ENCODE data around the gene EIF5A2.
"Not testable (repeated sequence)": the region's sequence is repeated elsewhere in the genome, so short reads cannot be mapped to it uniquely, and the experiment has no call there.

The EIF5A2 gene

DNA sequence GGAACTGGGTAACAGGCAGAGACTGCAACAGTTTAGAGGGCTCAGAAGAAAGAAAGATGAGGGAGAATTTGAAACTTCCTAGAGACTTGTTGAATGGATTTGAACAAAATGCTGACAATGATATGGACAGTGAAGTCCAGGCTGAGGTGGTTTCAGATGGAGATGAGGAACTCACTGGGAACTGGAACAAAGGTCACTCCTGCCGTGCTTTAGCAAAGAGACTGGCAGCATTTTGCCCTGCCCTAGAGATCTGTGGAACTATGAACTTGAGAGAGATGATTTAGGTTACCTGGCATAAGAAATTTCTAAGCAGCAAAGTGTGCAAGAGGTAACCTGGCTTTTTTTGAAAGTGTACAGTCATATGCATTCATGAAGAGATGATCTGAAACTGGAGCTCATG, 11.7 kb downstream of the EIF5A2 start:
- Histone ChIP-seq H3K27ac (ENCODE audit: low read length) (no peak overlapping the region), H3K9ac (ENCODE audit: low read length in 2 of 2) (no peak overlapping the region), H3K27me3 (ENCODE audit: control insufficient read depth in 1 of 2, insufficient read depth in 2 of 2, low read length in 2 of 2) (no peaks in the 10 kb centered on the region), H3K36me3 (ENCODE audit: control insufficient read depth in 2 of 2, insufficient read depth in 2 of 2, low read length in 2 of 2) (no peaks in the 10 kb centered on the region), H3K4me1 (ENCODE audit: control insufficient read depth, insufficient read depth, low read length) (no peaks in the 10 kb centered on the region), H3K4me3 (ENCODE audit: low read length in 2 of 2) (no peak overlapping the region), H3K9me3 (ENCODE audit: control insufficient read depth in 2 of 2, low read length in 2 of 2) (no peaks in the 10 kb centered on the region)

DNA sequence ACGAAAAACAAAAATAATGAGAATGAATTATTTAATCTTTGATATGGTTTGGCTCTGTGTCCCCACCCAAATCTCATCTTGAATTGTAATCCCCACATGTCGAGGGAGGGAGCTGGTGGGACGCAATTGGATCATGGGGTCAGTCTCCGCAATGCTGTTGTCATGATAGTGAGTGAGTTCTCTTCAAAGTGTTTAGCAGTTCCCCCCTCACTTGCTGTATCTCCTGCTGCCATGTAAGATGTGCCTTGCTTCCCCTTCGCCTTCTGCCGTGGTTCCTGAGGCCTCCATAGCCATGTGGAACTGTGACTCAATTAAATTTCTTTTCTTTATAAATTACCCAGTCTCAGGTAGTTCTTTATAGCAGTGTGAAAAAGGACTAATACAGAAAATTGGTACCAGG, 12.1 kb downstream of the EIF5A2 start:
- not testable (repeated sequence) for H3K4me3 ChIP-seq (ENCODE audit: low read length in 2 of 2); H3K9ac ChIP-seq (ENCODE audit: low read length in 2 of 2); H3K4me1 ChIP-seq (ENCODE audit: control insufficient read depth, insufficient read depth, low read length); H3K36me3 ChIP-seq (ENCODE audit: control insufficient read depth in 2 of 2, insufficient read depth in 2 of 2, low read length in 2 of 2); H3K27me3 ChIP-seq (ENCODE audit: control insufficient read depth in 1 of 2, insufficient read depth in 2 of 2, low read length in 2 of 2); H3K9me3 ChIP-seq (ENCODE audit: control insufficient read depth in 2 of 2, low read length in 2 of 2); H3K27ac ChIP-seq (ENCODE audit: low read length)

DNA sequence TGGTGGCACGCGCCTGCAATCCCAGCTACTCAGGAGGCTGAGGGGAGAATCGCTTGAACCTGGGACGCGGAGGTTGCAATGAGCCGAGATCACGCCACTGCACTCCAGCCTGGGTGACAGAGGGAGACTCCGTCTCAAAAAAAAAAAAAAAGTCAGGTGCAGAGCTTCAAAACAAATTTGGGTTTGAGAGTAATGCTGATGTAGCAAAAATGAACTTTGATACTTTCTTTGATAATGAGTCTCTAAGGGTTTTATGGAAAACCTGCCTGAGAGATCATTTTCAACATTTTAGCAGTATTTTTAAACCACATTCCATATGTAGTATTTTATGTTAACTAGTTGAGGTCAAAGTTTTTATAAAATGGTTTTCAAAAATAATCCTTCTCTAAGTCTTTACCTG, 14.5 kb downstream of the EIF5A2 start:
- Histone ChIP-seq H3K9ac (ENCODE audit: low read length in 2 of 2) (no peak overlapping the region), H3K4me3 (ENCODE audit: low read length in 2 of 2) (no peak overlapping the region), H3K36me3 (ENCODE audit: control insufficient read depth in 2 of 2, insufficient read depth in 2 of 2, low read length in 2 of 2) (no peaks in the 10 kb centered on the region), H3K27ac (ENCODE audit: low read length) (no peak overlapping the region), H3K4me1 (ENCODE audit: control insufficient read depth, insufficient read depth, low read length) (no peaks in the 10 kb centered on the region), H3K27me3 (ENCODE audit: control insufficient read depth in 1 of 2, insufficient read depth in 2 of 2, low read length in 2 of 2) (no peaks in the 10 kb centered on the region), H3K9me3 (ENCODE audit: control insufficient read depth in 2 of 2, low read length in 2 of 2) (no peaks in the 10 kb centered on the region)

DNA sequence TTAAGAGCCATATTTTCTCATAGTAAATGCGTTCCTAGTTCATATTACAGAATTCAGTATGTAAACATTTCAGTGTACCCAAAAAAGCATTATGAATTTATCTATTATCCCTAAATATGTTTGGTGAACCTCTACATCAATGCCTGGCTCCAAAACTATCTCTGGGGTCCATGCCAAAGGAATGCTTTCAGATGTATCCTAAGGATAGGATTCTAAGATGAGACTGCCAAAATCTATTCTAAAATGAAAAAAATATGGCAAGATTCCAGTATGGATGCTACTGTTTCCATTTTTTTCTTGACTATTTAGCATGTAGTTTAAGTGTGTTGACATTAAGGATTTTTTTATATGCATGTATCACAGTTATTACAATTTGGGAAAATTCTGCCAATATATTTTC, 18.8 kb downstream of the EIF5A2 start:
- H3K27ac ChIP-seq (ENCODE audit: low read length), result no peak overlapping the region
- H3K27me3 ChIP-seq (ENCODE audit: control insufficient read depth in 1 of 2, insufficient read depth in 2 of 2, low read length in 2 of 2), result no peaks in the 10 kb centered on the region
- no peak overlapping the region for H3K9ac ChIP-seq (ENCODE audit: low read length in 2 of 2)
- no peak overlapping the region for H3K4me3 ChIP-seq (ENCODE audit: low read length in 2 of 2)
- H3K9me3 ChIP-seq (ENCODE audit: control insufficient read depth in 2 of 2, low read length in 2 of 2), result no peaks in the 10 kb centered on the region
- H3K4me1 ChIP-seq (ENCODE audit: control insufficient read depth, insufficient read depth, low read length), result no peaks in the 10 kb centered on the region
- no peaks in the 10 kb centered on the region for H3K36me3 ChIP-seq (ENCODE audit: control insufficient read depth in 2 of 2, insufficient read depth in 2 of 2, low read length in 2 of 2)

DNA sequence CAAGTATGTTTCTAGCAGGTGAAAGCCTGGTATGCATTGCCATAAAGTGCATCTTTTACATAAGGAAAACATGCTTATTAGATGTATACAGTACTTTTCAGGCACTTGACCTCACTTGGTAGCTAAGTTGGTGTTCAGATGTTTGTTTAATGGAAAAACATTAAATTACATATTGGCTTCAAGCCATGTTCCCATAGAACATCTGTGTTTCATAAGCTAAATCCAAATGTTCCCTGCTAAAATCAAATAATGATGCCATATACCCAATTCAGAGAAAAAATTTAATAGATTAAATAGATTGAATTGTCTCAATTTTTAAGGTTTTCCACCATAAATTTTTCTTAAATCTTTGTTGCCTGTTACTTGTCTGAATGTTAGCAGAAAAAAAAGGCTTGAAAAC, 19.3 kb downstream of the EIF5A2 start:
- H3K27me3 ChIP-seq (ENCODE audit: control insufficient read depth in 1 of 2, insufficient read depth in 2 of 2, low read length in 2 of 2), result no peaks in the 10 kb centered on the region
- no peaks in the 10 kb centered on the region for H3K36me3 ChIP-seq (ENCODE audit: control insufficient read depth in 2 of 2, insufficient read depth in 2 of 2, low read length in 2 of 2)
- no peaks in the 10 kb centered on the region for H3K4me1 ChIP-seq (ENCODE audit: control insufficient read depth, insufficient read depth, low read length)
- H3K9me3 ChIP-seq (ENCODE audit: control insufficient read depth in 2 of 2, low read length in 2 of 2), result no peaks in the 10 kb centered on the region
- no peak overlapping the region for H3K27ac ChIP-seq (ENCODE audit: low read length)
- H3K9ac ChIP-seq (ENCODE audit: low read length in 2 of 2), result no peak overlapping the region
- H3K4me3 ChIP-seq (ENCODE audit: low read length in 2 of 2), result no peak overlapping the region

DNA sequence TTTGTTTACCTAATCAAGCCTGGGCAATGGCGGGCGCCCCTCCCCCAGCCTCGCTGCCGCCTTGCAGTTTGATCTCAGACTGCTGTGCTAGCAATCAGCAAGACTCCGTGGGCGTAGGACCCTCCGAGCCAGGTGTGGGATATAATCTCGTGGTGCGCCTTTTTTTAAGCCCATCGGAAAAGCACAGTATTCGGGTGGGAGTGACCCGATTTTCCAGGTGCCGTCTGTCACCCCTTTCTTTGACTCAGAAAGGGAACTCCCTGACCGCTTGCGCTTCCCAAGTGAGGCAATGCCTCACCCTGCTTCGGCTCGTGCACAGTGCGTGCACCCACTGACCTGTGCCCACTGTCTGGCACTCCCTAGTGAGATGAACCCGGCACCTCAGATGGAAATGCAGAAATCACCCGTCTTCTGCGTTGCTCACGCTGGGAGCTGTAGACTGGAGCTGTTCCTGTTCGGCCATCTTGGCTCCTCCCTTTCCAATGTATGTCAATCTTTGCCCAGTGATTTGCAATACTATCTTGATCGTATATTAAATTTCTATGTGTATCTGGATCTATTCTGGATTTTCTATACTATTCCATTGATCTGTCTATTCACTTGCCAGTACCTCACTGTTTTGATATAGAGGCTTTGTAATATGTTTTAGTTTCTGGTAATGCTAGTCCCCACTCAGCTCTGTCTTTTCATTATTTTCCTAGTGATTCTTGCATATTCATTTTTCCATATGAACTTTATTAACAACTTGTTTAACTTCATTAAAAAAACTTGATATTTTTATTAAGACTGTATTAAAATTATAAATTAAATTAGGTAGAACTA, 24.1 kb downstream of the EIF5A2 start:
- not testable (repeated sequence) for H3K9me3 ChIP-seq (ENCODE audit: control insufficient read depth in 2 of 2, low read length in 2 of 2); H3K9ac ChIP-seq (ENCODE audit: low read length in 2 of 2); H3K27me3 ChIP-seq (ENCODE audit: control insufficient read depth in 1 of 2, insufficient read depth in 2 of 2, low read length in 2 of 2); H3K4me1 ChIP-seq (ENCODE audit: control insufficient read depth, insufficient read depth, low read length); H3K27ac ChIP-seq (ENCODE audit: low read length); H3K4me3 ChIP-seq (ENCODE audit: low read length in 2 of 2); H3K36me3 ChIP-seq (ENCODE audit: control insufficient read depth in 2 of 2, insufficient read depth in 2 of 2, low read length in 2 of 2)

DNA sequence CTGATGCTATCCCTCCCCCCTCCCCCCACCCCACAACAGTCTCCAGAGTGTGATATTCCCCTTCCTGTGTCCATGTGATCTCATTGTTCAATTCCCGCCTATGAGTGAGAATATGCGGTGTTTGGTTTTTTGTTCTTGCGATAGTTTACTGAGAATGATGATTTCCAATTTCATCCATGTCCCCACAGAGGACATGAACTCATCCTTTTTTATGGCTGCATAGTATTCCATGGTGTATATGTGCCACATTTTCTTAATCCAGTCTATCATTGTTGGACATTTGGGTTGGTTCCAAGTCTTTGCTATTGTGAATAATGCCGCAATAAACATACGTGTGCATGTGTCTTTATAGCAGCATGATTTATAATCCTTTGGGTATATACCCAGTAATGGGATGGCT, 29.7 kb downstream of the EIF5A2 start:
- not testable (repeated sequence) for H3K4me3 ChIP-seq (ENCODE audit: low read length in 2 of 2); H3K9me3 ChIP-seq (ENCODE audit: control insufficient read depth in 2 of 2, low read length in 2 of 2); H3K4me1 ChIP-seq (ENCODE audit: control insufficient read depth, insufficient read depth, low read length); H3K36me3 ChIP-seq (ENCODE audit: control insufficient read depth in 2 of 2, insufficient read depth in 2 of 2, low read length in 2 of 2); H3K27me3 ChIP-seq (ENCODE audit: control insufficient read depth in 1 of 2, insufficient read depth in 2 of 2, low read length in 2 of 2); H3K27ac ChIP-seq (ENCODE audit: low read length); H3K9ac ChIP-seq (ENCODE audit: low read length in 2 of 2)

DNA sequence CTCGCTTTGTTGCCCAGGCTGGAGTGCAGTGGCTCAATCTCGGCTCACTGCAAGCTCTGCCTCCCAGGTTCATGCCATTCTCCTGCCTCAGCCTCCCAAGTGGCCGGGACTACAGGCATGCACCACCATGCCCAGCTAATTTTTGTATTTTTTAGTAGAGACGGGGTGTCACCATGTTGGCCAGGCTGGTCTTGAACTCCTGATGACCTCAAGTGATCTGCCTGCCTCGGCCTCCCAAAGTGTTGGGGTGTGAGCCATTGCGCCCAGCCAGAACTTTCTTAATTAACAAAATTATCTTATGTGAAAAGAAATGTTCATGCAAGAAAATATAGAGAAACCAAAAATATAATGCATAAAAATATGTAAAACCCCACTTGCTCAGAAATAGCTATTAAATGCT, 31.1 kb downstream of the EIF5A2 start:
- H3K9ac ChIP-seq (ENCODE audit: low read length in 2 of 2); H3K4me3 ChIP-seq (ENCODE audit: low read length in 2 of 2); H3K9me3 ChIP-seq (ENCODE audit: control insufficient read depth in 2 of 2, low read length in 2 of 2); H3K36me3 ChIP-seq (ENCODE audit: control insufficient read depth in 2 of 2, insufficient read depth in 2 of 2, low read length in 2 of 2); H3K27ac ChIP-seq (ENCODE audit: low read length); H3K4me1 ChIP-seq (ENCODE audit: control insufficient read depth, insufficient read depth, low read length); H3K27me3 ChIP-seq (ENCODE audit: control insufficient read depth in 1 of 2, insufficient read depth in 2 of 2, low read length in 2 of 2): not testable (repeated sequence)

DNA sequence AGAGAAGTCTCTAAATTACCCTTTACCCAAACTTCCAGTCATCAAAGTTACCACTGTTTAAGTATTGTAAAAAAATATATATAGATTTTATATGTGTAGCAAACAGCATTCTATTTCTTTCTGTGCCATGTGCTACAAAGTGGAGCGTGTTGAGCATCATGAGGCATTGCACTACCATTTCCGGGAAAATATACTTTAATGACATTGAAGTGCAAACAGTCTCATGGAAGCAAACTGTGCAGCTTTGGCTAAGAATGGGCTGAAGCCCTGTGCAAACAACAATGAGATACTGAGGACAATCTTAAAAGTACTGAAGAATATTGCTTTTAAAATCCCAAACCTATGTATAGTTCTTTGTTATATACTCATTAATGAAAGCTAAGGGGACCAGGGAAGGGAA, 31.9 kb downstream of the EIF5A2 start:
- Histone ChIP-seq H3K9ac (ENCODE audit: low read length in 2 of 2) (no peak overlapping the region), H3K4me1 (ENCODE audit: control insufficient read depth, insufficient read depth, low read length) (no peaks in the 10 kb centered on the region), H3K4me3 (ENCODE audit: low read length in 2 of 2) (no peak overlapping the region), H3K36me3 (ENCODE audit: control insufficient read depth in 2 of 2, insufficient read depth in 2 of 2, low read length in 2 of 2) (no peaks in the 10 kb centered on the region), H3K9me3 (ENCODE audit: control insufficient read depth in 2 of 2, low read length in 2 of 2) (peaks cover 0 to 2% of the 10 kb centered on the region in 2 donors), H3K27ac (ENCODE audit: low read length) (no peak overlapping the region), H3K27me3 (ENCODE audit: control insufficient read depth in 1 of 2, insufficient read depth in 2 of 2, low read length in 2 of 2) (no peaks in the 10 kb centered on the region)

DNA sequence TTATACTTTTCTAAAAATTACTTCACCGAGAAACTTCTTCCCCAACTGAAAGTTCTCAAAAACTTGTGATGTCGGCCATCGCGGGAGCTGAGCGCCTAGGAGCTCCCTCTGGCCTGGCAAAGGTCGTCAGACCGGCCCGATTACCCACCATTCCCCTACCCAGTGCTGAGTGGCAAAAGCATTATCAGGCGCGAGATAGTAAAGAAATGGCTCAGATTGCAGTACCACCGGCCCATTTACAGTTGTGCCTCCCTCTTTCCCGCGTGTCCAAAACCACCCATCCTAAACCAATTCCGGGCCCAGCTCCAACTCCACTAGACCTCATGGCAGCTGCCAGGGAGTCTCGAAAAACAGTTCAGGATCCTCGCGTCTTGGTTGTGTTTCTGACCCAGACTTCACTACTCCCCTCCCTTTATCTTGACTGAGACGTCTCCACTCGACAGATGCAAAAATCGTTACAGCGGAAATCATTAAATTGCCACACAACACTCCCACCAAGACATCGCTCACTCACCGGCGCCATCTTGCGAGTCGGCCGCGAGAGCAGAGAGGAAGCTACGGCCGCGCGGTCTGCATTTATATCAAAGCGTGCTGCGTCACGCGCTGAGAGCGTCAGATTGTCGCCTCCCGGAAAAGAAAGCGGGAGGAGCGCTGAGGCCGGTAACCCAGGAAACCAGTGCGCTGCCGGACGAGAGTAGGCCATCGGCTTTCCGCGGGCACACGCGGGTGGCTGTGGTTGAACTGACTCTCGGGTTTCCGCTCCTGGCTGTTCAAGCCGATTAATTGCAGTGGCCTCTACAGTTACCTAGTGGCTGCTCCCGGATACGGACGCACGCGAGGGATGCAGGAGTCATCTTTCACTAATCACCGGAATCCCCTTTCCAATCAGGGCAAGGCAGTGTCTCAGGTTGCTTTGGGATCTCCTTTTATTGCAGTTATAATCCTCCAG, 38.5 kb downstream of the EIF5A2 start, which contains the start of gene RPL22L1:
TSS of gene RPL22L1 (minus strand) at position 551 of the 949 bp plus-strand sequence. CDS start at position 523, 28 bp downstream.
- Histone ChIP-seq H3K36me3 (ENCODE audit: control insufficient read depth in 2 of 2, insufficient read depth in 2 of 2, low read length in 2 of 2) (peaks cover 7 to 13% of the 10 kb centered on the region in 2 donors), H3K9me3 (ENCODE audit: control insufficient read depth in 2 of 2, low read length in 2 of 2) (no peaks in the 10 kb centered on the region), H3K4me1 (ENCODE audit: control insufficient read depth, insufficient read depth, low read length) (peaks cover 4% of the 10 kb centered on the region), H3K4me3 (ENCODE audit: low read length in 2 of 2) (peak within 1 kb of the TSS; percentile 95 to 100), H3K9ac (ENCODE audit: low read length in 2 of 2) (peak within 1 kb of the TSS; percentile 90 to 95), H3K27ac (ENCODE audit: low read length) (peak within 1 kb of the TSS; percentile 74), H3K27me3 (ENCODE audit: control insufficient read depth in 1 of 2, insufficient read depth in 2 of 2, low read length in 2 of 2) (no peaks in the 10 kb centered on the region)

DNA sequence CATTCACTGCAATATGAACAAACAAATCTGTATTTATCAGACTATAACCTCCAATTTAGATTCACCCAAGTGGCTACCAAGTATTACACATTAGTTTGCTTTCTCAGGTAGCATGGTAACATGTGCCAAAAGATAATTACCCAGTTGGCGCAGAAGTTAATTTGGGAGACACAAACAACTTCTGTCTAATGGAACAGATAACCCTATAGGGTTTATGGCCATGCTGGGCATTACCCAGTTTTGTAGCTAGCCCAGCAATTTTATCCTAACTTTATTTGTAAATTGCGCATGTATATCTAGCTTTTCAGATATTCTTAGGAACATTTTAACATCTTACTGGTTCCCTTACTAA, 39.2 kb downstream of the EIF5A2 start:
- peak overlapping the region; percentile 74 for H3K27ac ChIP-seq (ENCODE audit: low read length)

More for the DNA sequence above, 39.2 kb downstream of the EIF5A2 start:
- peak overlapping the region; percentile 95 to 100 for H3K4me3 ChIP-seq (ENCODE audit: low read length in 2 of 2)
- peaks cover 4% of the 10 kb centered on the region for H3K4me1 ChIP-seq (ENCODE audit: control insufficient read depth, insufficient read depth, low read length)
- H3K9me3 ChIP-seq (ENCODE audit: control insufficient read depth in 2 of 2, low read length in 2 of 2), result no peaks in the 10 kb centered on the region
- H3K36me3 ChIP-seq (ENCODE audit: control insufficient read depth in 2 of 2, insufficient read depth in 2 of 2, low read length in 2 of 2), result peaks cover 7 to 13% of the 10 kb centered on the region in 2 donors
- no peaks in the 10 kb centered on the region for H3K27me3 ChIP-seq (ENCODE audit: control insufficient read depth in 1 of 2, insufficient read depth in 2 of 2, low read length in 2 of 2)
- H3K9ac ChIP-seq (ENCODE audit: low read length in 2 of 2), result peak overlapping the region; percentile 90 to 95

All from stomach smooth muscle (tissue), 2 donors.